HEK293 (cell line): ENCODE measurements around the gene PRKCQ.

Source experiments
- CTCF ChIA-PET: fragments of 350-600 bp; formaldehyde crosslinking; extraction: SDS; loops from one replicate; lab custom pipeline; 2021; ENCODE audit warnings: antibody characterized with exemption; lab: Yijun Ruan, JAX
- POLR2A ChIA-PET: fragments of 300-600 bp; formaldehyde crosslinking; extraction: SDS; loops from one replicate; lab custom pipeline; 2020; ENCODE audit warnings: antibody characterized with exemption, inconsistent platforms; lab: Yijun Ruan, JAX
- H3K27ac ChIP-seq: fragments of 200-500 bp; sonication (Bioruptor generic); 2 replicates; pipeline ENCODE4 v1.5.1; 2014; ENCODE audit warnings: low read depth, low read length, control low read depth, inconsistent platforms; ENCODE audit errors: extremely low read depth
- H3K36me3 ChIP-seq, 2 experiments: fragments of 200-500 bp in 1 of 2; sonication (Bioruptor generic) in 1 of 2; 1 replicate in 1 of 2; 2 replicates in 1 of 2; pipeline ENCODE4 v1.5.1; 2014 to 2017; ENCODE audit warnings: inconsistent platforms in 2 of 2, low read length in 2 of 2; ENCODE audit not compliant: control insufficient read depth in 2 of 2, insufficient read depth in 1 of 2
- H3K4me1 ChIP-seq: fragments of 200-500 bp; sonication (Bioruptor generic); 2 replicates; pipeline ENCODE4 v1.5.1; 2014; ENCODE audit warnings: mild to moderate bottlenecking, low read length, inconsistent platforms; ENCODE audit not compliant: control insufficient read depth, insufficient read depth
- H3K4me3 ChIP-seq: 2 replicates; pipeline ENCODE4 v1.5.1; 2011; ENCODE audit warnings: low read depth, mild to moderate bottlenecking, control low read depth, low read length, moderate library complexity
- H3K9me3 ChIP-seq: fragments of 200-500 bp; sonication (Bioruptor generic); 2 replicates; pipeline ENCODE4 v1.5.1; 2014; ENCODE audit warnings: low read depth, low read length, inconsistent platforms; ENCODE audit not compliant: control insufficient read depth, insufficient read depth
- ZBTB21 ChIP-seq: fragments of 450-650 bp; formaldehyde crosslinking; IDR thresholded peaks from 2 replicates; pipeline ENCODE4 v1.5.1; 2017; ENCODE audit warnings: missing biosample characterization, missing genetic modification characterization
- ZBTB48 ChIP-seq: fragments of 450-650 bp; formaldehyde crosslinking; IDR thresholded peaks from 2 replicates; pipeline ENCODE4 v1.5.1; 2016; ENCODE audit warnings: missing biosample characterization, missing genetic modification characterization
- ZNF133 ChIP-seq: fragments of 450-650 bp; formaldehyde crosslinking; IDR thresholded peaks from 2 replicates; pipeline ENCODE4 v1.5.1; 2016; ENCODE audit warnings: missing biosample characterization, missing genetic modification characterization
- ZNF140 ChIP-seq: fragments of 450-650 bp; formaldehyde crosslinking; IDR thresholded peaks from 2 replicates; pipeline ENCODE4 v1.5.1; 2016; ENCODE audit warnings: missing biosample characterization, missing genetic modification characterization
- ZNF184 ChIP-seq: fragments of 450-650 bp; IDR thresholded peaks from 2 replicates; pipeline ENCODE4 v1.5.1; 2018; ENCODE audit warnings: missing biosample characterization, mild to moderate bottlenecking, missing genetic modification characterization
- ZNF23 ChIP-seq: fragments of 450-650 bp; formaldehyde crosslinking; IDR thresholded peaks from 2 replicates; pipeline ENCODE4 v1.5.1; 2016; ENCODE audit warnings: missing biosample characterization, missing genetic modification characterization, borderline replicate concordance
- ZNF324 ChIP-seq: fragments of 450-650 bp; formaldehyde crosslinking; IDR thresholded peaks from 2 replicates; pipeline ENCODE4 v1.5.1; 2016; ENCODE audit warnings: missing biosample characterization, missing genetic modification characterization
- ZNF366 ChIP-seq: fragments of 450-650 bp; formaldehyde crosslinking; conservative IDR thresholded peaks from 2 replicates; pipeline ENCODE4 v1.5.1; 2016; ENCODE audit warnings: missing biosample characterization, missing genetic modification characterization
- ZNF514 ChIP-seq: fragments of 450-650 bp; formaldehyde crosslinking; IDR thresholded peaks from 2 replicates; pipeline ENCODE4 v1.5.1; 2016; ENCODE audit warnings: missing biosample characterization, missing genetic modification characterization
- ZNF530 ChIP-seq: fragments of 450-650 bp; formaldehyde crosslinking; IDR thresholded peaks from 2 replicates; pipeline ENCODE4 v1.5.1; 2016; ENCODE audit warnings: low read depth, missing biosample characterization, missing genetic modification characterization
- ZNF548 ChIP-seq: fragments of 450-650 bp; formaldehyde crosslinking; IDR thresholded peaks from 2 replicates; pipeline ENCODE4 v1.5.1; 2016; ENCODE audit warnings: missing biosample characterization, missing genetic modification characterization
- ZSCAN16 ChIP-seq: fragments of 450-650 bp; formaldehyde crosslinking; IDR thresholded peaks from 2 replicates; pipeline ENCODE4 v1.5.1; 2016; ENCODE audit warnings: missing biosample characterization, missing genetic modification characterization
- TF ChIP-seq, protein P1 (sequence below): fragments of 450-650 bp; formaldehyde crosslinking; IDR thresholded peaks from 2 replicates; pipeline ENCODE4 v1.5.1; 2016; ENCODE audit warnings: missing biosample characterization, missing genetic modification characterization
- TF ChIP-seq, protein P2 (sequence below): fragments of 450-650 bp; IDR thresholded peaks from 2 replicates; pipeline ENCODE4 v1.5.1; 2018; ENCODE audit warnings: missing biosample characterization, missing genetic modification characterization
- TF ChIP-seq, protein P3 (sequence below): fragments of 450-650 bp; formaldehyde crosslinking; optimal IDR thresholded peaks from 2 replicates; pipeline ENCODE3; 2016; ENCODE audit warnings: missing biosample characterization, mild to moderate bottlenecking, missing genetic modification characterization
- TF ChIP-seq, protein P4 (sequence below): fragments of 450-650 bp; formaldehyde crosslinking; IDR thresholded peaks from 2 replicates; pipeline ENCODE4 v1.5.1; 2016; ENCODE audit warnings: missing biosample characterization, missing genetic modification characterization, borderline replicate concordance
- TF ChIP-seq, protein P5 (sequence below): IDR thresholded peaks from 2 replicates; pipeline ENCODE4 v1.6.1; 2011; ENCODE audit warnings: mild to moderate bottlenecking, low read depth, low read length, borderline replicate concordance
- TF ChIP-seq, protein P6 (sequence below): fragments of 450-650 bp; formaldehyde crosslinking; conservative IDR thresholded peaks from 2 replicates; pipeline ENCODE4 v1.5.1; 2016; ENCODE audit warnings: low read depth, missing biosample characterization, missing genetic modification characterization

Gene PRKCQ

DNA sequence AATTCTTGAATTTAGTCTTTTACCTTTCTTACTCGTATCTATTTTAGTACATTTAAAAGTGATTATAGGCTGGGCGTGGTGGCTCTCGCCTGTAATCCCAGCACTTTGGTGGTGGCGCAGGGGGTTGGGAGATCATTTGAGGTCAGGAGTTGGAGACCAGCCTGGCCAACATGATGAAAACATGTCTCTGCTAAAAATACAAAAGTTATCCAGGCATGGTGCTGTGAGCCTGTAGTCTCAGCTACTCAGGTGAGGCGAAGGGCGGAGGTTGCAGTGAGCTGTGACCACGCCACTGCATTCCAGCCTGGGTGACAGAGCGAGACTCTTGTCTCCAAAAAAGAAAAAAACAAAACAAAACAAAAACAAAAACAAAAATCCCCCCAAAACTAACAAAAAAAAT, 12.2 kb downstream of the PRKCQ start:
- H3K4me3 ChIP-seq, result no peak overlapping the region
- no peak for TF ChIP-seq ZNF366 (tag by site-specific recombination)
- TF ChIP-seq, protein P1, sequence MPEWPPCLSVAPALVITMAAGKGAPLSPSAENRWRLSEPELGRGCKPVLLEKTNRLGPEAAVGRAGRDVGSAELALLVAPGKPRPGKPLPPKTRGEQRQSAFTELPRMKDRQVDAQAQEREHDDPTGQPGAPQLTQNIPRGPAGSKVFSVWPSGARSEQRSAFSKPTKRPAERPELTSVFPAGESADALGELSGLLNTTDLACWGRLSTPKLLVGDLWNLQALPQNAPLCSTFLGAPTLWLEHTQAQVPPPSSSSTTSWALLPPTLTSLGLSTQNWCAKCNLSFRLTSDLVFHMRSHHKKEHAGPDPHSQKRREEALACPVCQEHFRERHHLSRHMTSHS (tag by site-specific recombination), result no peak
- TF ChIP-seq, protein P2, sequence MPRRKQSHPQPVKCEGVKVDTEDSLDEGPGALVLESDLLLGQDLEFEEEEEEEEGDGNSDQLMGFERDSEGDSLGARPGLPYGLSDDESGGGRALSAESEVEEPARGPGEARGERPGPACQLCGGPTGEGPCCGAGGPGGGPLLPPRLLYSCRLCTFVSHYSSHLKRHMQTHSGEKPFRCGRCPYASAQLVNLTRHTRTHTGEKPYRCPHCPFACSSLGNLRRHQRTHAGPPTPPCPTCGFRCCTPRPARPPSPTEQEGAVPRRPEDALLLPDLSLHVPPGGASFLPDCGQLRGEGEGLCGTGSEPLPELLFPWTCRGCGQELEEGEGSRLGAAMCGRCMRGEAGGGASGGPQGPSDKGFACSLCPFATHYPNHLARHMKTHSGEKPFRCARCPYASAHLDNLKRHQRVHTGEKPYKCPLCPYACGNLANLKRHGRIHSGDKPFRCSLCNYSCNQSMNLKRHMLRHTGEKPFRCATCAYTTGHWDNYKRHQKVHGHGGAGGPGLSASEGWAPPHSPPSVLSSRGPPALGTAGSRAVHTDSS (tag by site-specific recombination), result no peak
- TF ChIP-seq ZNF23, result no peak
- TF ChIP-seq, protein P3, sequence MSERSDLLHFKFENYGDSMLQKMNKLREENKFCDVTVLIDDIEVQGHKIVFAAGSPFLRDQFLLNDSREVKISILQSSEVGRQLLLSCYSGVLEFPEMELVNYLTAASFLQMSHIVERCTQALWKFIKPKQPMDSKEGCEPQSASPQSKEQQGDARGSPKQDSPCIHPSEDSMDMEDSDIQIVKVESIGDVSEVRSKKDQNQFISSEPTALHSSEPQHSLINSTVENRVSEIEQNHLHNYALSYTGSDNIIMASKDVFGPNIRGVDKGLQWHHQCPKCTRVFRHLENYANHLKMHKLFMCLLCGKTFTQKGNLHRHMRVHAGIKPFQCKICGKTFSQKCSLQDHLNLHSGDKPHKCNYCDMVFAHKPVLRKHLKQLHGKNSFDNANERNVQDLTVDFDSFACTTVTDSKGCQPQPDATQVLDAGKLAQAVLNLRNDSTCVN (tag by site-specific recombination), result no peak
- TF ChIP-seq, protein P4, sequence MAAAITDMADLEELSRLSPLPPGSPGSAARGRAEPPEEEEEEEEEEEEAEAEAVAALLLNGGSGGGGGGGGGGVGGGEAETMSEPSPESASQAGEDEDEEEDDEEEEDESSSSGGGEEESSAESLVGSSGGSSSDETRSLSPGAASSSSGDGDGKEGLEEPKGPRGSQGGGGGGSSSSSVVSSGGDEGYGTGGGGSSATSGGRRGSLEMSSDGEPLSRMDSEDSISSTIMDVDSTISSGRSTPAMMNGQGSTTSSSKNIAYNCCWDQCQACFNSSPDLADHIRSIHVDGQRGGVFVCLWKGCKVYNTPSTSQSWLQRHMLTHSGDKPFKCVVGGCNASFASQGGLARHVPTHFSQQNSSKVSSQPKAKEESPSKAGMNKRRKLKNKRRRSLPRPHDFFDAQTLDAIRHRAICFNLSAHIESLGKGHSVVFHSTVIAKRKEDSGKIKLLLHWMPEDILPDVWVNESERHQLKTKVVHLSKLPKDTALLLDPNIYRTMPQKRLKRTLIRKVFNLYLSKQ (tag by site-specific recombination), result no peak
- no peak for TF ChIP-seq ZNF548 (tag by site-specific recombination)
- TF ChIP-seq ZNF140, result no peak
- TF ChIP-seq, protein P5, sequence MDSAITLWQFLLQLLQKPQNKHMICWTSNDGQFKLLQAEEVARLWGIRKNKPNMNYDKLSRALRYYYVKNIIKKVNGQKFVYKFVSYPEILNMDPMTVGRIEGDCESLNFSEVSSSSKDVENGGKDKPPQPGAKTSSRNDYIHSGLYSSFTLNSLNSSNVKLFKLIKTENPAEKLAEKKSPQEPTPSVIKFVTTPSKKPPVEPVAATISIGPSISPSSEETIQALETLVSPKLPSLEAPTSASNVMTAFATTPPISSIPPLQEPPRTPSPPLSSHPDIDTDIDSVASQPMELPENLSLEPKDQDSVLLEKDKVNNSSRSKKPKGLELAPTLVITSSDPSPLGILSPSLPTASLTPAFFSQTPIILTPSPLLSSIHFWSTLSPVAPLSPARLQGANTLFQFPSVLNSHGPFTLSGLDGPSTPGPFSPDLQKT, result no peak
- TF ChIP-seq ZNF530 (tag by site-specific recombination), result no peak
- TF ChIP-seq, protein P6, sequence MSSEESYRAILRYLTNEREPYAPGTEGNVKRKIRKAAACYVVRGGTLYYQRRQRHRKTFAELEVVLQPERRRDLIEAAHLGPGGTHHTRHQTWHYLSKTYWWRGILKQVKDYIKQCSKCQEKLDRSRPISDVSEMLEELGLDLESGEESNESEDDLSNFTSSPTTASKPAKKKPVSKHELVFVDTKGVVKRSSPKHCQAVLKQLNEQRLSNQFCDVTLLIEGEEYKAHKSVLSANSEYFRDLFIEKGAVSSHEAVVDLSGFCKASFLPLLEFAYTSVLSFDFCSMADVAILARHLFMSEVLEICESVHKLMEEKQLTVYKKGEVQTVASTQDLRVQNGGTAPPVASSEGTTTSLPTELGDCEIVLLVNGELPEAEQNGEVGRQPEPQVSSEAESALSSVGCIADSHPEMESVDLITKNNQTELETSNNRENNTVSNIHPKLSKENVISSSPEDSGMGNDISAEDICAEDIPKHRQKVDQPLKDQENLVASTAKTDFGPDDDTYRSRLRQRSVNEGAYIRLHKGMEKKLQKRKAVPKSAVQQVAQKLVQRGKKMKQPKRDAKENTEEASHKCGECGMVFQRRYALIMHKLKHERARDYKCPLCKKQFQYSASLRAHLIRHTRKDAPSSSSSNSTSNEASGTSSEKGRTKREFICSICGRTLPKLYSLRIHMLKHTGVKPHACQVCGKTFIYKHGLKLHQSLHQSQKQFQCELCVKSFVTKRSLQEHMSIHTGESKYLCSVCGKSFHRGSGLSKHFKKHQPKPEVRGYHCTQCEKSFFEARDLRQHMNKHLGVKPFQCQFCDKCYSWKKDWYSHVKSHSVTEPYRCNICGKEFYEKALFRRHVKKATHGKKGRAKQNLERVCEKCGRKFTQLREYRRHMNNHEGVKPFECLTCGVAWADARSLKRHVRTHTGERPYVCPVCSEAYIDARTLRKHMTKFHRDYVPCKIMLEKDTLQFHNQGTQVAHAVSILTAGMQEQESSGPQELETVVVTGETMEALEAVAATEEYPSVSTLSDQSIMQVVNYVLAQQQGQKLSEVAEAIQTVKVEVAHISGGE (tag by site-specific recombination), result no peak
- no peak for TF ChIP-seq ZNF133 (tag by site-specific recombination)
- no peak for TF ChIP-seq ZBTB21 (tag by site-specific recombination)
- no peak for TF ChIP-seq ZBTB48
- TF ChIP-seq ZNF324, result no peak
- H3K36me3 ChIP-seq, result no peaks in the 10 kb centered on the region
- H3K27ac ChIP-seq, result no peak overlapping the region
- ChIA-PET POLR2A (no interaction called here), CTCF (interaction anchor here (0.6 to 1.9 kb wide), 2 partner anchors 13 to 19 kb away, joined by 3 to 5 read pairs; partner anchors contain the start of gene PRKCQ)
- H3K4me1 ChIP-seq, result no peaks in the 10 kb centered on the region
- H3K9me3 ChIP-seq, result no peaks in the 10 kb centered on the region

DNA sequence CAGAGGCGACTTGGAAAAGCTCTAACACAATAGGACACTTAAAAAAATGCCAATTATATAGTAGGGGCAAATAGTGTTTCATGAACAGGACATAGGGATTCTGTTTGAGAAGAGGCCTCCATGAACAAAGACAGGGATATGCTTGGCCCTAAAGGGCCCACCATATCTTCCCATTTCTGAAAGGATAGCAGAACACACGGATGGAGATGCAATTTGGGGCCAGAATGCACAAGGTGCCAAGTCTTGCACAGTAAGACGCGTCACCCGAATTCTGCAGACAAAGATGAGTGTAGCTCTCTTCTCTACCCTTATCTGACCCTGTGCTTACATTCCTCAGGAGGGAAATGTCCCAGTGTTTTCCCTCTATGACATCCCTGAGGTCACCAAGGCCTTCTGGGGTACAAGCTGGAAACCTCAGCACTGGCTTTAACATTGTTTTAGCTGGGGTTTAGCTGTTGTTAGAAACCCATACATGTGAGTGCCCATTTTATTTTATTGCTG, 12.8 kb downstream of the PRKCQ start:
- TF ChIP-seq, protein P1 (tag by site-specific recombination), result no peak
- no peak for TF ChIP-seq ZSCAN16
- no peak for TF ChIP-seq ZNF184 (tag by site-specific recombination)
- TF ChIP-seq ZNF514 (tag by site-specific recombination), result no peak
- POLR2A ChIA-PET, result no interaction called here
- CTCF ChIA-PET, result interaction anchor here (0.6 to 1.1 kb wide), 2 partner anchors 13 to 20 kb away, joined by 3 to 5 read pairs; no protein-coding TSS in a partner anchor
- Histone ChIP-seq H3K9me3 (no peaks in the 10 kb centered on the region), H3K36me3 (no peaks in the 10 kb centered on the region), H3K4me1 (no peaks in the 10 kb centered on the region), H3K27ac (no peak overlapping the region), H3K4me3 (no peak overlapping the region)
